ENCODE data around the gene CD19.

The CD19 gene

DNA sequence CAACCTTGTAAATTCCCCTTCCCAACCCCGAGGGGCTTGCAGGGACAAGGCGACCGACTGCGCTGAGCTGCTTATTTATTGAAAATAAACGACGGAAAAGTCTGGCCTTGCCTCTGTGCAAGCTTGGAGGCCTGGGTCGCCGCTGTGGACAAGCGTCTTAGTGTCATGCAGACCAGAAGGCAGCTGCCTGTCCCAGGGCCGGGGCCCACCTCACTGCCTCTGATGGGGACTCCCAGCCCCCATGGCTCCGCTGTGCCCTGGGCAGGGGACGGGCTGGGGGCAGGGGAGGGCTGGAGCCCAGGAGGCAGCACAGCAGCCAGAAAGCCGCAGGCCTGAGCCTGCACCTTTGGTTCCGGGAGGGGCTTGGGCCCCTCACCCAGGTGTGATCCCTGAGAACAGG is 27.4 kb upstream of the CD19 start:
- no peak overlapping the region for H3K4me3 ChIP-seq (ENCODE audit: low read depth, low read length)
- DNase-seq (ENCODE audit: low read depth), result no peak
- TF ChIP-seq MYC (IDR thresholded peaks at IDR 0.05; ENCODE audit: low read depth, low read length) (no peak), POLR2A (IDR thresholded peaks at IDR 0.05; ENCODE audit: extremely low read depth, insufficient read length) (no peak), CTCF (IDR thresholded peaks at IDR 0.05; ENCODE audit: low read depth, low read length) (no peak)
- TF ChIP-seq, protein P1, sequence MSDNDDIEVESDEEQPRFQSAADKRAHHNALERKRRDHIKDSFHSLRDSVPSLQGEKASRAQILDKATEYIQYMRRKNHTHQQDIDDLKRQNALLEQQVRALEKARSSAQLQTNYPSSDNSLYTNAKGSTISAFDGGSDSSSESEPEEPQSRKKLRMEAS (IDR thresholded peaks at IDR 0.05; ENCODE audit: low read depth, low read length), result no peak

DNA sequence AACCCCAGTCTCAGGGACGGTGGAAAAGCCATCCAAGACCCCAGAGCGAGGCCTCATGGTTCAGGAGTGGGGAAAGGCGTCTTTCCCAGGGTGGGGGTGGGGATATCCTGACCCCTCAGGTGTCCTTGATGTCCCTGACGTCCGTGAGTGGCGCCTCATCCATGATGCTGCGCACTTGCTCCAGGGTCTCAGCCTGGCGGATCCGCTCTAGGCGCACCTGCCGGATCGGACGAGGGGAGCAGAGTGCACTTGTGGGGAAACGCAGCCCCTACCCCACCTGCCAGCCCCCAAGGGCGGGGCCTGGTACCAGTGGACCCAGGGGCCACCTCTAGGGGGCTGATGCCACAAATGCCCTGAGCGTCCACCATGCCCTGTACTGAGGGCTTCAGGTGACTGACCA is 26.9 kb upstream of the CD19 start:
- no peak overlapping the region for H3K4me3 ChIP-seq (ENCODE audit: low read depth, low read length)
- DNase-seq (ENCODE audit: low read depth), result no peak
- TF ChIP-seq, protein P1 (IDR thresholded peaks at IDR 0.05; ENCODE audit: low read depth, low read length), result no peak
- TF ChIP-seq POLR2A (IDR thresholded peaks at IDR 0.05; ENCODE audit: extremely low read depth, insufficient read length) (no peak), CTCF (IDR thresholded peaks at IDR 0.05; ENCODE audit: low read depth, low read length) (no peak), MYC (IDR thresholded peaks at IDR 0.05; ENCODE audit: low read depth, low read length) (no peak)

- no peak for TF ChIP-seq CTCF (IDR thresholded peaks at IDR 0.05; ENCODE audit: low read depth, low read length)
- TF ChIP-seq POLR2A (IDR thresholded peaks at IDR 0.05; ENCODE audit: extremely low read depth, insufficient read length), result no peak
- TF ChIP-seq MYC (IDR thresholded peaks at IDR 0.05; ENCODE audit: low read depth, low read length), result no peak
- TF ChIP-seq, protein P1 (IDR thresholded peaks at IDR 0.05; ENCODE audit: low read depth, low read length), result no peak
- no peak overlapping the region for H3K4me3 ChIP-seq (ENCODE audit: low read depth, low read length)
- no peak for DNase-seq (ENCODE audit: low read depth)
These were observed 26.5 kb upstream of the CD19 start for GRCh38 chr16:28905229-28905754.

DNA sequence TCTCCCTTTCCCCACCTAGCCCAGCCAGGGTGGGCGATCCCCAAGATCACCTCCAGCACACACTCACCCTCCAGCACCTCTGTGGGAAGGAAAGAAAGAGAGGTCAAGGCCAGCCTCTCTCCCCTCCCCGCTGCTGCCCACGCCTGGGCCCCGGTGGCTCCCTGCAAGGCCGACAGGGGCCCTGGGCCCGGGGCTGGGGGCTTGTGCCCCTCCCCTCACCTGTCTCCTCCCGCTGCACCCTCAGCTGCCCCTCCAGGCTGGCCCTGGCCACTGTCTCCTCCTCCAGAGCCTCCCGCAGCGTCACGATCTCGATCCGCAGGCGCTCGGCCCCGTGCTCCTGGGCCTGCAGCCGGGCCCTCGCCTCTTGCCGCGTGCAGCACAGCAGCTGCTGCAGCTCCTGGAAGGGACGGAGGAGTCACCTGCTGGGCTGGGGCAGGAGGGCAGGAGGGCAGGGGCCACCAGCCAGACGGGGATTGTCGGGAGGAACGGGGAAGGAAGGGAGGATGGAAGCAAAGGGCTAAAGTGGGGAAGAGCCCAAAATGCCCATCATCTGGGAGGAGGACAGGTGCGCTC is 25.9 kb upstream of the CD19 start:
- TF ChIP-seq POLR2A (IDR thresholded peaks at IDR 0.05; ENCODE audit: extremely low read depth, insufficient read length), result no peak
- DNase-seq (ENCODE audit: low read depth), result no peak
- no peak overlapping the region for H3K4me3 ChIP-seq (ENCODE audit: low read depth, low read length)

DNA sequence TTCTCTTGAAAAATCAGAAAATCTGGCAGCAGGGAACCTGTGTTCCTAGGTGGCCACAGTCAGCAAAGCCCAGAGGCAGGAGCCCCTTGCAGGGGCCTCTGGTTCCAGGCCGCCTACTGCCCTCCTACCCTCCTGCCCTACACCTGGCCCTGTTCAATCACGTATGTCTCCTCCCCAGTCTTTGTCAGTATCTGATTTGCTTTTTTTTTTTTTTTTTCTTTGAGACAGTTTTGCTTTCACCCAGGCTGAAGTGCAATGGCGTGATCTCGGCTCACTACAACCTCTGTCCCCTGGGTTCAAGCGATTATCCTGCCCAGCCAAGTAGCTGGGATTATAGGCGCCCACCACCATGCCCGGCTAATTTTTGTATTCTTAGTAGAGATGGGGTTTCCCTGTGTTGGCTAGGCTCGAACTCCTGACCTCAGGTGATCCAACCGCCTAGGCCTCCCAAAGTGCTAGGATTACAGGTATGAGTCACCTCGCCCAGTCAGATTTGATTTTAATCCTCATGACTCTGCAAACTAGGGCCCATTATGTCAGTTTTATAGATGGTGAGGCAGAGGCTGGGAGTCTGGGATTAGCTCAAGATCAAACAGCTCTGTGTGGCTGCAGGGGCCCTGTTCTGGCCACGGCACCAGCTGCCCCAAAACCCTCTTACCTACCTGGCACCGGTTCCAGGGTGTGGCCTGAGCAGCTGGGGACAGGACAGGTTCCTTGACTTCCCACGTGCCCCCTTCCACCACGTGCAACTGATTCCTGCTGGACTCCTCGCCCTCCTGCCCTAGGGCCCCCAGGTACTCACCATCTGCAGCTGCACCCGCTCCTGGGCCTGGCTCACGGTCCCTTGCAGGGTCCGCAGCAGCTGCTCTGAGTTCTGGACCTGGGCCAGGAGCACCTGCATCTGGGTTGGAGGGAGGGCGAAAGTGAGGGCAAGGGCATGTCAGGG is 21.4 kb upstream of the CD19 start:
- no peak for DNase-seq (ENCODE audit: low read depth)

More for the DNA sequence above, 21.4 kb upstream of the CD19 start:
- H3K4me3 ChIP-seq (ENCODE audit: low read depth, low read length), result no peak overlapping the region
- TF ChIP-seq, protein P1 (IDR thresholded peaks at IDR 0.05; ENCODE audit: low read depth, low read length), result no peak
- TF ChIP-seq MYC (IDR thresholded peaks at IDR 0.05; ENCODE audit: low read depth, low read length), result no peak
- no peak for TF ChIP-seq CTCF (IDR thresholded peaks at IDR 0.05; ENCODE audit: low read depth, low read length)
- TF ChIP-seq POLR2A (IDR thresholded peaks at IDR 0.05; ENCODE audit: extremely low read depth, insufficient read length), result no peak

All from NB4 (cell line).